ENCODE data around the gene BTBD2. TPM values are rescaled to one million over a fixed set of nuclear protein-coding genes. Genes with fewer than 3 reads are reported as not detected.
"Not testable (repeated sequence)": the region's sequence is repeated elsewhere in the genome, so short reads cannot be mapped to it uniquely, and the experiment has no call there.

Gene BTBD2
- polyA plus RNA-seq, 3 donors: 74.2 to 95.2 (median 77.0) TPM

GRCh38 chr19:2040647-2041432 is 25.3 kb upstream of the BTBD2 start:
- DNase-seq (ENCODE audit: low read depth in 3 of 3, low spot score in 2 of 3): no peak

DNA sequence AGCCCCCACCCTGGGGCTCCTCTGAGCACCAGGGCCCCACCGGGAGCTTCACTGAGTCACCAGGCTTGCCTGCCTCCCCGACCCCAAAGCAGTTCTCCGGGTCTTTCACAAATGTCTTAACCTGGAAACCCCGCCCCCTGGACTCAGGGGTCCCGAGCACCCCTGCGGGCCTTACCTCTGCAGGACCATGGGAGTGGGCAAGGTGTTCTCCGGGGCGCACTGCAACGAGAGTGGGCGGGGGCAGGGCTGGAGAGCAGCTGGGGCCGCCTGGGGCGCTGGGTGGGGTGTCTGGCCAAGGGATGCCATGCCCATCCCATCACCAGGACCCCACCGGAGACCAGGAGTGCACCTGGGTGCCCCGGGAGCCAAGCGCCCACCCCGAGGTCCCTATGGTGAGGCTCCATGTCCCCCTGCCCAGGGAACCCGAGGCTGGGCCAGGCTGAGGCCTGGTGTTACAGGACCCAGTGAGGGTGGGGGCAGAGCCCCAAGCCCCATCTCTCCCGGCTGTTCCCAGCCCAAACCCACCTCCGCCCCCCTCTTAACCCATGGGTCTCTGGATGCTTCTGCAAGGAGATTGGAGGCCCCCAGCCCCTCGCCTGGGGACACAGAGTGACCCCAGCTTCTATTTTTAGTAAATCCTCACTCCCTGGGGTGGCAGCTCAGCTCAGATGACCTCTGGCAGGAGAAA is 24.6 kb upstream of the BTBD2 start:
- no peak for DNase-seq (ENCODE audit: low read depth in 3 of 3, low spot score in 2 of 3)

DNA sequence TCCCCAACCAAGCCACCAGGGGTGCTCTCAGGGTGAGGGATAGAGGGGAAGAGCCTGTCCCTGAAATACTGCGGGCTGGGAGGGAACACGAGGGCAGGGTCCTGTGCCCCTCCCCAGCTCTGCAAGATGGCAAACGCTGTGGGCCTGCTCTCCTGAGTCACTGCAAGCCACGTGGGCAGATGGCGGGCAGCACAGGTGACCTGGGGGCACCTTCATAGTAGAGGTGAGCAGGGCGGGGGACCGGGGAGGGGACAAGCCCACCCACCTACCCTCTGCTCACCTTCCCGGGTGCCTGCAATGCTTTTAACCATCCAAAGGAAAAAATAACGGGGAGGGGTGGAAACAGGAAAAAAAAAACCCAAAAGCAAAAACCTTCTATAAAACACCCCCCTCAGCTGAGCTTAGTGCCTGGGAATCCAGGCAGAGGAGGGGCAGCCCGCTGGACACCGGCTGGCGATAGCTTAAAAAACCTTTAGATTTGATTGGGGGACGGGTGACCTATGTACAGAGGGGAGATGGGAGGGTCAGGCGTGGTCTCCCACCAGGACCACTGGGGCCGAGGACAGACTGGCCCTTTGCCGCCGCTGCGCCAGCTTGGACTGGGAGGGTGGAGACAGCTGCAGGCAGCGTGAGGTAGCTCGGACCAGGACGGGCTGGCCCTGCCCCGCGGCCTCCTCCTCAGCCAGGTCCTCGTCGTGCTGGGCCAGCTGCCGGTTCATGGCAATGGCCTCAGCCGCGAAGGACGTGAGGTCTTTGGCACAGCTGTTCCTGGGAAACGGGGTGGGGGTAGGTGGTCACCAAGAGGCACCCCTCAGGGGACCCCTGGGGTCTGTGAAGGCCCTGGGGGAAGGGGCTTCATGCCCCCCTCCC is 23.8 kb upstream of the BTBD2 start:
- DNase-seq (ENCODE audit: low read depth in 3 of 3, low spot score in 2 of 3): no peak

GRCh38 chr19:2038284-2039088 is 23.0 kb upstream of the BTBD2 start:
- DNase-seq (ENCODE audit: low read depth in 3 of 3, low spot score in 2 of 3): no peak

GRCh38 chr19:2037651-2038255 is 22.2 kb upstream of the BTBD2 start:
- no peak for DNase-seq (ENCODE audit: low read depth in 3 of 3, low spot score in 2 of 3)

DNA sequence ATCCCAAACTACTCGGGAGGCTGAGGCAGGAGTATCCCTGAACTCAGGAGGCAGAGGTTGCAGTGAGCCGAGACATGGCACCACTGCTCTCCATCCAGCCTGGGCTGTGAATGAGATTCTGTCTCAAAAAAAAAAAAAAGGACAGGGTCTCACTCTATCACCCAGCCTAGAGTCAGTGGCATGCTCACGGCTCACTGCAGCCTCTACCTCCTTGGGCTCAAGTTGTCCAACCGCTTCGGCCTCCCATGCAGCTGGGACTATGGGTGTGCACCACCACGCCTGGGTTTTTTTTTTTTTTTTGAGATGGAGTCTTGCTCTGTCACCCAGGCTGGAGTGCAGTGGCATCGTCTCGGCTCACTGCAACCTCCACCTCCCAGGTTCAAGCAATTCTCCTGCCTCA is 20.9 kb upstream of the BTBD2 start:
- no peak for DNase-seq (ENCODE audit: low read depth in 3 of 3, low spot score in 2 of 3)

- no peak for DNase-seq (ENCODE audit: low read depth in 3 of 3, low spot score in 2 of 3)
Observed at GRCh38 chr19:2035590-2035991, 20.1 kb upstream of the BTBD2 start.

DNA sequence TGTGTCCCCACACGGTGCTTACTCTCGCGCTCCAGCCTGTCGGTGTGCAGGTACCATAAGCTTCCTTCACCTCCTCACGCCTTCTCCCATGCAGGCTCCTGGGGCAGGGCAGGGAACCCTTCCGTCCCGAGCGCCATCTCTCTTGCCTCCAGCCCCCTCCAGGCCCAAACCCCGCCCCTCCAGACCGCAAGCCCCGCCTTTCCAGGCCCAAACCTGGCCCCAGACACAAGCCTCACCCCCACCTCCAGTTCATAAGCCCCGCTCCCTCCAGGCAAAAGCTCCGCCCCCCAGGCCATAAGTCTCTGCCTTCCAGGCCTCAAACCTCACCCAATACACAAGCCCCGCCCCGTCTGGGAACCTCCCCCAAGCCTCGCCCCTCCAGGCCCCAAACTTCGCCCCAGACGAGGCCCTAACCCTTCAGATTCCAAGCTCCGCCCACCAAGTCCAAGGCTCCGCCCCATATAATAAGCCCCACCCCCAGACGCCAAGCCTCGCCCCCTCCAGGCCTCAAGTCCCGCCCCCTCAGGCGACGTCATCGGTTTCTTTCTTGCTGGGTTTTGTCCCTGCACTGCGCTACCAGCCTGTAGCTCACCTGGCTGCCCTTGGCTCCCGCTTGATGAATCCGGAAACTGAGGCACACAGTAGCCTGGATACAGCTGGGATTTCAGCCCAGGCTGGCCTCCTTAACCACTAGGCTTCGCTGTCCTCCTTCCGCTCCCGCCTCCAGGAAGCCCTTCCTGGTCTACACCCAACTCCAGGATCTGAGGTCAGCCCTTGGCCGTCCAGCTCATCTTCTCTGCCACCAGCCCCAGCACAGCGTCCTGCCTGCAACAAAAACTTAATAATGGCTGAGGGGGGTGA is 19.4 kb upstream of the BTBD2 start:
- no peak for DNase-seq (ENCODE audit: low read depth in 3 of 3, low spot score in 2 of 3)

GRCh38 chr19:2034253-2034652 is 18.7 kb upstream of the BTBD2 start:
- DNase-seq (ENCODE audit: low read depth in 3 of 3, low spot score in 2 of 3): not testable (repeated sequence)

GRCh38 chr19:2033825-2034159 is 18.3 kb upstream of the BTBD2 start:
- no peak for DNase-seq (ENCODE audit: low read depth in 3 of 3, low spot score in 2 of 3)

- no peak for DNase-seq (ENCODE audit: low read depth in 3 of 3, low spot score in 2 of 3)
Observed at GRCh38 chr19:2033115-2033824, 17.8 kb upstream of the BTBD2 start.

DNA sequence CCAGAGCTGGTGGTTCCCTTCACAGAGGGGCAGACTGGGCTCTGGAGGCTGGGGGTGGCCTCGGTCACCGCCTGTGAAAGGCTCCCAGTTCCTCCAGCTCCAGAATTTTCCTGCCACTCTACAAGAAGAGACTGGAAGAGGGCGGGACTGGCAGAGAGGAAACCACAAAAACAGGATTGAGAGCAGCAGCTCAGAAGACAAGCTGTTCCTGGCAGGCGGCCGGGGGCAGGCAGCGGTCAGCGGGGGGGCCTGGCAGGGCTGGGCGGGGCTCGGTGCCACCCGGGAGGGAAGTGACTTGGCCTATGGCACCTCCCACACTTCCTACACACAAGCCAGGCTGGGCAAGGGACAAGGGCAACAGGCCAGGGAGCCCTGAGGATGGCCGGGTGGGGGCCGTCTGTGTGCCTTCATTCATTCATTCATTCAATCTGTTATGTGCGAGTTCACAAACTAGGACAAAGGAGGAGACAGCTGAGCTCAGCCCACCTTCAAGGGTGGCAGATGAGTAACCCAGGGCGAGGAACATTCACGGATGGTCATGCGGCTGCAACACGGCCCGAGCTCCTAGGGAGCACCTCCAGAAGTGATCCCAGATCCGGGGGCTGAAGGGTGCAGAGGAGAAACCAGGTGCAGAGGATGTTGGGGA is 16.9 kb upstream of the BTBD2 start:
- no peak for DNase-seq (ENCODE audit: low read depth in 3 of 3, low spot score in 2 of 3)

DNA sequence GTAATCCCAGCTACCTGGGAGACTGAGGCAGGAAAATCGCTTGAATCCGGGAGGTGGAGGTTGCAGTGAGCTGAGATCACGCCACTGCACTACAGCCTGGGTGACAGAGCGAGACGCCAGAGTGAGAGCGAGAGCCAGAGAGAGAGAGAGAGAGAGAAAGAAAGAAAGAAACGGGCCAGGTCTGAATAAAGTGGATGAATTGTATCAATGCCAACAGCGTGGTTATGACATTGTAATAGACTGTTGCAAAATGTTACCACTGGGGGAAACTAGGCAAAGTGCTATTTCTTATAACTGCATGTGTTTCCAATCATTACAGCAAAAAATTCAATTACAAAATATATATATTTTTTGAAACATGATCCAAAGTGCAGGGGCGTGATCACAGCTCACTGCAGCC is 11.8 kb upstream of the BTBD2 start:
- DNase-seq (ENCODE audit: low read depth in 3 of 3, low spot score in 2 of 3): no peak

- no peak for DNase-seq (ENCODE audit: low read depth in 3 of 3, low spot score in 2 of 3)
Observed at GRCh38 chr19:2026770-2027169, 11.3 kb upstream of the BTBD2 start.

- no peak for DNase-seq (ENCODE audit: low read depth in 3 of 3, low spot score in 2 of 3)
Observed at GRCh38 chr19:2022289-2022688, 6.8 kb upstream of the BTBD2 start.

- DNase-seq (ENCODE audit: low read depth in 3 of 3, low spot score in 2 of 3): no peak
Observed at GRCh38 chr19:2021453-2022140, 6.1 kb upstream of the BTBD2 start.

GRCh38 chr19:2018752-2019151 is 3.2 kb upstream of the BTBD2 start:
- DNase-seq (ENCODE audit: low read depth in 3 of 3, low spot score in 2 of 3): no peak
